NCI-H2227 treated with DMSO at 0.1 percent for 48 hours (cell line): Measurements from ENCODE around the gene TMOD2.
"Not testable (repeated sequence)": the region's sequence is repeated elsewhere in the genome, so short reads cannot be mapped to it uniquely, and the experiment has no call there.

ENCODE experiments used
- DNase-seq: peaks from one replicate; lab custom pipeline; 2025; lab: John Stamatoyannopoulos, UW

Gene TMOD2

GRCh38 chr15:51774916-51775315 lies 23.5 kb downstream of the TMOD2 start:
- DNase-seq = no peak

- peak; percentile 15 for DNase-seq
Measured at GRCh38 chr15:51775967-51776816, 24.8 kb downstream of the TMOD2 start.

GRCh38 chr15:51776952-51777569 lies 25.7 kb downstream of the TMOD2 start:
- peak; percentile 58 for DNase-seq

- DNase-seq = no peak
Measured at GRCh38 chr15:51780636-51781035, 29.2 kb downstream of the TMOD2 start.

GRCh38 chr15:51781506-51781905 lies 30.1 kb downstream of the TMOD2 start:
- DNase-seq = no peak

- DNase-seq = no peak
Measured at GRCh38 chr15:51782357-51782896, 31.0 kb downstream of the TMOD2 start.

- no peak for DNase-seq
Measured at GRCh38 chr15:51783967-51784366, 32.6 kb downstream of the TMOD2 start.

- DNase-seq = not testable (repeated sequence)
Measured at GRCh38 chr15:51787130-51787529, 35.7 kb downstream of the TMOD2 start.

GRCh38 chr15:51792474-51792873 lies 41.1 kb downstream of the TMOD2 start:
- not testable (repeated sequence) for DNase-seq

- DNase-seq = no peak
Measured at GRCh38 chr15:51793521-51794305, 42.3 kb downstream of the TMOD2 start.

GRCh38 chr15:51796847-51797401 lies 45.5 kb downstream of the TMOD2 start:
- no peak for DNase-seq

- DNase-seq = no peak
Measured at GRCh38 chr15:51798281-51798680, 46.9 kb downstream of the TMOD2 start.

GRCh38 chr15:51799282-51800252 lies 48.2 kb downstream of the TMOD2 start:
- DNase-seq = no peak

GRCh38 chr15:51801391-51801835 lies 50.0 kb downstream of the TMOD2 start:
- DNase-seq = no peak

- DNase-seq = no peak
Measured at GRCh38 chr15:51802593-51802992, 51.2 kb downstream of the TMOD2 start.

- DNase-seq = no peak
Measured at GRCh38 chr15:51803965-51804364, 52.6 kb downstream of the TMOD2 start.

- DNase-seq = no peak
Measured at GRCh38 chr15:51806123-51806522, 54.7 kb downstream of the TMOD2 start.

- DNase-seq = no peak
Measured at GRCh38 chr15:51809457-51809856, 58.1 kb downstream of the TMOD2 start.

- DNase-seq = no peak
Measured at GRCh38 chr15:51812598-51812997, 61.2 kb downstream of the TMOD2 start.

GRCh38 chr15:51814606-51815005 lies 63.2 kb downstream of the TMOD2 start:
- no peak for DNase-seq

GRCh38 chr15:51816611-51817010 lies 65.2 kb downstream of the TMOD2 start:
- no peak for DNase-seq
